Testis (tissue), 2 donors: ENCODE data around the gene ZNF888.

Experiments used
- CTCF ChIP-seq, 3 experiments: fragments of 450-650 bp in 2 of 3; fragments of 200-600 bp in 1 of 3; sonication (generic) in 1 of 3; IDR thresholded peaks; one replicate each; pipeline ENCODE4 v1.5.1; 2016 to 2019; ENCODE audit warnings: antibody characterized with exemption in 3 of 3, mild to moderate bottlenecking in 2 of 3, moderate library complexity in 1 of 3
- POLR2A ChIP-seq: fragments of 450-650 bp; IDR thresholded peaks from one replicate; pipeline ENCODE4 v1.6.1; 2017; ENCODE audit warnings: antibody characterized with exemption, mild to moderate bottlenecking, moderate library complexity

DNA sequence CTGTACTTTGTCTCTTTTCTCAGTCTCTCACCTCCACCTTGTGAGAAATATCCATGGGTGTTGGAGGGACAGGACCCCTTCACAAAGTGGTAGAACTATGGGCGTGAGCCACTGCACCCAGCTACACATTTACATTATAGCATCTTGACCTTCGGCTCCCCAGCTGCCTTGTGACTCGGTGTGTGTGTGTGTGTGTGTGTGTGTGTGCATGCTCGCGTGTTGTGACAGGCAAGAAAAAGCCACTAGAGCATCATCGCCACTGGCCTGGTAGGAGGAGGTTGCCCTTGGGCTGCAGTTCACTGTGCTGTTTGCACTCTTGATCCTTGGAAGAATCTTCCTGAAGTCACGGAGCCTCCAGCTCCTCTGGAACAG lies 13.7 kb upstream of the ZNF888 start:
- no peak for TF ChIP-seq CTCF (IDR thresholded peaks at IDR 0.05)
- no peak for TF ChIP-seq POLR2A
